DOHH2 (cell line): ENCODE data around the gene COIL.

Experiments used
- EZH2phosphoT487 ChIP-seq: fragments of 200-600 bp; sonication (generic); IDR thresholded peaks from 2 replicates; pipeline ENCODE4 v1.6.1; 2017; ENCODE audit warnings: borderline replicate concordance, mild to moderate bottlenecking, antibody characterized with exemption, low read length, moderate library complexity, mixed read lengths
- TF ChIP-seq, protein P1 (sequence below): fragments of 200-600 bp; sonication (generic); IDR thresholded peaks from one replicate; pipeline ENCODE4 v1.5.1; 2014; ENCODE audit warnings: antibody characterized with exemption, mild to moderate bottlenecking, low read depth, low read length; ENCODE audit not compliant: poor library complexity, severe bottlenecking

DNA sequence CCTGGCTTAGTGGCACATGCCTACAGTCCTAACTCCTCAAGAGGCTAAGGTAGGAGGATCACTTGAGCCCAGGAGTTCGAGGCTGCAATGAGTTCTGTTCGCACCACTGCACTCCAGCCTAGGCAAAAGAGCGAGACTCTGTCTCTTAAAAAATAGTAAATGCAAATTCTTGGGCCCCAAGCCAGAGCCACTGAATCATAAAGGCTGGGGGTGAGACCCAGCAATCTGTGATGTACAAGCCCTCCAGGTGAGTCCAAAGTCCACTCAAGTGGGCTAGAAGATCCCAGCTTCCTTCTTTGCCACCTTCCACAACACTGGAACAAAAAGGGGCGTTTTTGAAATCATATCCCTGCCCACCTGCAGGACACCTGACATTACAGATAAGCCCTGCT is 63.9 kb downstream of the COIL start:
- TF ChIP-seq, protein P1, sequence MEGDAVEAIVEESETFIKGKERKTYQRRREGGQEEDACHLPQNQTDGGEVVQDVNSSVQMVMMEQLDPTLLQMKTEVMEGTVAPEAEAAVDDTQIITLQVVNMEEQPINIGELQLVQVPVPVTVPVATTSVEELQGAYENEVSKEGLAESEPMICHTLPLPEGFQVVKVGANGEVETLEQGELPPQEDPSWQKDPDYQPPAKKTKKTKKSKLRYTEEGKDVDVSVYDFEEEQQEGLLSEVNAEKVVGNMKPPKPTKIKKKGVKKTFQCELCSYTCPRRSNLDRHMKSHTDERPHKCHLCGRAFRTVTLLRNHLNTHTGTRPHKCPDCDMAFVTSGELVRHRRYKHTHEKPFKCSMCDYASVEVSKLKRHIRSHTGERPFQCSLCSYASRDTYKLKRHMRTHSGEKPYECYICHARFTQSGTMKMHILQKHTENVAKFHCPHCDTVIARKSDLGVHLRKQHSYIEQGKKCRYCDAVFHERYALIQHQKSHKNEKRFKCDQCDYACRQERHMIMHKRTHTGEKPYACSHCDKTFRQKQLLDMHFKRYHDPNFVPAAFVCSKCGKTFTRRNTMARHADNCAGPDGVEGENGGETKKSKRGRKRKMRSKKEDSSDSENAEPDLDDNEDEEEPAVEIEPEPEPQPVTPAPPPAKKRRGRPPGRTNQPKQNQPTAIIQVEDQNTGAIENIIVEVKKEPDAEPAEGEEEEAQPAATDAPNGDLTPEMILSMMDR = no peak
- TF ChIP-seq EZH2phosphoT487 = no peak
